Thyroid gland (tissue), 4 donors: ENCODE data around the gene CCT8.

ENCODE experiments used
- POLR2A ChIP-seq, 2 donors: fragments of 450-650 bp; IDR thresholded peaks; one replicate each; pipeline ENCODE4 v1.6.1; 2017; ENCODE audit warnings: antibody characterized with exemption in 2 of 2, mild to moderate bottlenecking in 2 of 2, moderate library complexity in 1 of 2
- TF ChIP-seq, protein P1 (sequence below), 6 experiments: fragments of 200-600 bp in 3 of 6; fragments of 450-650 bp in 3 of 6; sonication (generic) in 3 of 6; IDR thresholded peaks; one replicate each; pipeline ENCODE4 v1.5.1; 2016 to 2019; ENCODE audit warnings: antibody characterized with exemption in 6 of 6, mild to moderate bottlenecking in 2 of 6, inconsistent platforms in 1 of 6, moderate library complexity in 1 of 6

DNA sequence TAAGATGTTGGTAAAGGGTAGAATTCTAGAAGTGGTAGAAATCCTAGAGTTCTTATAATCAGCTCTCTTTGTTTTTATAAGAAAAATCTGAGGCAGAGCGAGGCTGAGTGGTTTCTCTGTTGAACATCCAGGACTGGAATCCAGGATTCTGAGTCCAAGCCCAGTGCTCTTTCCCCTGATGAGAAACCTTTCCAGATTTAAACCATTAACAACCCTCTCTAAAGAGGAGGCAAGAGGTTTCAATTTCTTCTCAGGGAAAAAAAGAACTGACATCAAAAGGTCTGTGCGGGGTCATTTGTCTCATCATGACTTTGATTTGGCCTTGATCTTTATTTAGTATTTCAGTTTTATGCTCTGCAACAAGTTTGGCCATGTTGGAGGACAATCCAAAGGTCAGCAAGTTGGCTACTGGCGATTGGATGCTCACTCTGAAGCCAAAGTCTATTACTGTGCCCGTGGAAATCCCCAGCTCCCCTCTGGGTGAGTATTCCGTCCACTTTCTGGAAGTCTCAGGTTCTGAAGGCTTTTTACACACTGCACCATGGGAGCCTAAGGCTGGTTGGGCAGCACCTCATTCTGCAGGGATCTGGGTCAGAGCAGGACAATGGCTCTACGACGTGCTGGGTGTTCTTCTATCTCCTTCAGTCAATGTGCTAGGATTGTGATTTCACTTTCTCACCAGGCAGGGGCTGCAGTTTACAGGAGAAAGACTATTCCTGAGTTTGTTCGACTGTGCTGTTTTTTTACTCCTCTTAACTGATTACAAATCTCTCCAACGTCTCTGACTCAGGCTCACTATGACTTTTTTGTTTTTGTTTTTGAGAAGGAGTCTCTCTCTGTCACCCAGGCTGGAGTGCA is 18.9 kb upstream of the CCT8 start:
- TF ChIP-seq, protein P1, sequence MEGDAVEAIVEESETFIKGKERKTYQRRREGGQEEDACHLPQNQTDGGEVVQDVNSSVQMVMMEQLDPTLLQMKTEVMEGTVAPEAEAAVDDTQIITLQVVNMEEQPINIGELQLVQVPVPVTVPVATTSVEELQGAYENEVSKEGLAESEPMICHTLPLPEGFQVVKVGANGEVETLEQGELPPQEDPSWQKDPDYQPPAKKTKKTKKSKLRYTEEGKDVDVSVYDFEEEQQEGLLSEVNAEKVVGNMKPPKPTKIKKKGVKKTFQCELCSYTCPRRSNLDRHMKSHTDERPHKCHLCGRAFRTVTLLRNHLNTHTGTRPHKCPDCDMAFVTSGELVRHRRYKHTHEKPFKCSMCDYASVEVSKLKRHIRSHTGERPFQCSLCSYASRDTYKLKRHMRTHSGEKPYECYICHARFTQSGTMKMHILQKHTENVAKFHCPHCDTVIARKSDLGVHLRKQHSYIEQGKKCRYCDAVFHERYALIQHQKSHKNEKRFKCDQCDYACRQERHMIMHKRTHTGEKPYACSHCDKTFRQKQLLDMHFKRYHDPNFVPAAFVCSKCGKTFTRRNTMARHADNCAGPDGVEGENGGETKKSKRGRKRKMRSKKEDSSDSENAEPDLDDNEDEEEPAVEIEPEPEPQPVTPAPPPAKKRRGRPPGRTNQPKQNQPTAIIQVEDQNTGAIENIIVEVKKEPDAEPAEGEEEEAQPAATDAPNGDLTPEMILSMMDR (IDR thresholded peaks at IDR 0.05): no peak
- no peak for TF ChIP-seq POLR2A (IDR thresholded peaks at IDR 0.05)
